ENCODE results near the gene PLEK2.

PLEK2 gene

GRCh38 chr14:67405771-67406170, 6.2 kb downstream of the PLEK2 start:
- DNase-seq (ENCODE audit: low read depth in 1 of 2, low spot score in 1 of 2), result no peak

- DNase-seq (ENCODE audit: low read depth in 1 of 2, low spot score in 1 of 2), result no peak
Measured at GRCh38 chr14:67400434-67400833, 11.5 kb downstream of the PLEK2 start.

GRCh38 chr14:67397536-67397935, 14.4 kb downstream of the PLEK2 start:
- no peak for DNase-seq (ENCODE audit: low read depth in 1 of 2, low spot score in 1 of 2)

- DNase-seq (ENCODE audit: low read depth in 1 of 2, low spot score in 1 of 2), result no peak
Measured at GRCh38 chr14:67396381-67396970, 15.5 kb downstream of the PLEK2 start.

- no peak for DNase-seq (ENCODE audit: low read depth in 1 of 2, low spot score in 1 of 2)
Measured at GRCh38 chr14:67395876-67396189, 16.1 kb downstream of the PLEK2 start.

GRCh38 chr14:67395086-67395875, 16.7 kb downstream of the PLEK2 start:
- no peak for DNase-seq (ENCODE audit: low read depth in 1 of 2, low spot score in 1 of 2)

- DNase-seq (ENCODE audit: low read depth in 1 of 2, low spot score in 1 of 2), result no peak
Measured at GRCh38 chr14:67393689-67394088, 18.3 kb downstream of the PLEK2 start.

GRCh38 chr14:67392800-67393199, 19.2 kb downstream of the PLEK2 start:
- DNase-seq (ENCODE audit: low read depth in 1 of 2, low spot score in 1 of 2), result no peak

GRCh38 chr14:67392123-67392522, 19.8 kb downstream of the PLEK2 start:
- DNase-seq (ENCODE audit: low read depth in 1 of 2, low spot score in 1 of 2), result no peak

GRCh38 chr14:67391268-67391667, 20.7 kb downstream of the PLEK2 start:
- no peak for DNase-seq (ENCODE audit: low read depth in 1 of 2, low spot score in 1 of 2)

- no peak for DNase-seq (ENCODE audit: low read depth in 1 of 2, low spot score in 1 of 2)
Measured at GRCh38 chr14:67389811-67390534, 22.0 kb downstream of the PLEK2 start.

GRCh38 chr14:67389275-67389674, 22.7 kb downstream of the PLEK2 start:
- no peak for DNase-seq (ENCODE audit: low read depth in 1 of 2, low spot score in 1 of 2)

GRCh38 chr14:67387195-67387594, 24.8 kb downstream of the PLEK2 start:
- DNase-seq (ENCODE audit: low read depth in 1 of 2, low spot score in 1 of 2), result no peak

- no peak for DNase-seq (ENCODE audit: low read depth in 1 of 2, low spot score in 1 of 2)
Measured at GRCh38 chr14:67385618-67386017, 26.3 kb downstream of the PLEK2 start.

GRCh38 chr14:67385120-67385519, 26.8 kb downstream of the PLEK2 start:
- DNase-seq (ENCODE audit: low read depth in 1 of 2, low spot score in 1 of 2), result no peak

GRCh38 chr14:67377916-67378315, 34.0 kb downstream of the PLEK2 start:
- DNase-seq (ENCODE audit: low read depth in 1 of 2, low spot score in 1 of 2), result no peak

GRCh38 chr14:67373347-67373746, 38.6 kb downstream of the PLEK2 start:
- DNase-seq (ENCODE audit: low read depth in 1 of 2, low spot score in 1 of 2), result no peak

GRCh38 chr14:67372833-67373232, 39.1 kb downstream of the PLEK2 start:
- DNase-seq (ENCODE audit: low read depth in 1 of 2, low spot score in 1 of 2), result no peak

GRCh38 chr14:67371247-67372148, 40.5 kb downstream of the PLEK2 start:
- no peak for DNase-seq (ENCODE audit: low read depth in 1 of 2, low spot score in 1 of 2)

- no peak for DNase-seq (ENCODE audit: low read depth in 1 of 2, low spot score in 1 of 2)
Measured at GRCh38 chr14:67370830-67371229, 41.1 kb downstream of the PLEK2 start.

GRCh38 chr14:67365476-67365875, 46.5 kb downstream of the PLEK2 start:
- DNase-seq (ENCODE audit: low read depth in 1 of 2, low spot score in 1 of 2), result no peak
